Osteoblast (primary cell): ENCODE data around the gene RAVER2. TPM values are rescaled to one million over a fixed set of nuclear protein-coding genes. Genes with fewer than 3 reads are reported as not detected.

Experiments
- DNase-seq: peaks from one replicate; pipeline ENCODE4 v3.0.0; 2011; ENCODE audit warnings: low spot score, mixed read lengths; ENCODE audit not compliant: insufficient read length; ENCODE audit errors: missing footprints
- H2AFZ ChIP-seq: 2 replicates; pipeline ENCODE4 v1.6.0; 2011; ENCODE audit warnings: mild to moderate bottlenecking, low read length
- H3K27ac ChIP-seq: 2 replicates; pipeline ENCODE4 v1.5.1; 2011; ENCODE audit warnings: mild to moderate bottlenecking, low read depth, low read length, moderate library complexity
- H3K27me3 ChIP-seq: 2 replicates; pipeline ENCODE4 v1.6.0; 2012; ENCODE audit warnings: mild to moderate bottlenecking, control low read depth, inconsistent platforms, low read length, moderate library complexity; ENCODE audit not compliant: insufficient read depth
- H3K36me3 ChIP-seq: 2 replicates; pipeline ENCODE4 v1.5.1; 2011; ENCODE audit warnings: mild to moderate bottlenecking, low read length, control low read depth, moderate library complexity; ENCODE audit not compliant: insufficient read depth
- H3K4me1 ChIP-seq: 2 replicates; pipeline ENCODE4 v1.5.1; 2011; ENCODE audit warnings: mild to moderate bottlenecking, low read length, control low read depth, moderate library complexity; ENCODE audit not compliant: insufficient read depth
- H3K4me2 ChIP-seq: 2 replicates; pipeline ENCODE4 v1.6.0; 2011; ENCODE audit warnings: mild to moderate bottlenecking, low read length; ENCODE audit not compliant: insufficient read depth
- H3K4me3 ChIP-seq: fragments of 200-600 bp; sonication (generic); 3 replicates; pipeline ENCODE4 v1.5.1; 2012; ENCODE audit warnings: mild to moderate bottlenecking, low read length, inconsistent platforms; ENCODE audit not compliant: insufficient read depth
- H3K79me2 ChIP-seq: 2 replicates; pipeline ENCODE4 v1.6.0; 2012; ENCODE audit warnings: mild to moderate bottlenecking, low read length, control low read depth, inconsistent platforms; ENCODE audit not compliant: insufficient read depth
- H3K9me3 ChIP-seq: 2 replicates; pipeline ENCODE4 v1.5.1; 2011; ENCODE audit warnings: low read depth, low read length, control low read depth
- H4K20me1 ChIP-seq: 2 replicates; pipeline ENCODE4 v1.6.0; 2012; ENCODE audit warnings: mild to moderate bottlenecking, low read length, control low read depth; ENCODE audit not compliant: insufficient read depth
- total RNA-seq: library from RNA; depleted of rRNA; stranded (reverse); fragments of >200 nt; gene quantifications from 2 replicates; pipeline ENCODE4 v1.2.3, GENCODE V29; 2012
- TF ChIP-seq, protein P1 (sequence below): IDR thresholded peaks from 2 replicates; pipeline ENCODE4 v1.5.1; 2011; ENCODE audit warnings: mild to moderate bottlenecking, low read depth, low read length, moderate library complexity; ENCODE audit errors: extremely low read depth

RAVER2 gene
- total RNA-seq, 1 donor, result 17.4 TPM

DNA sequence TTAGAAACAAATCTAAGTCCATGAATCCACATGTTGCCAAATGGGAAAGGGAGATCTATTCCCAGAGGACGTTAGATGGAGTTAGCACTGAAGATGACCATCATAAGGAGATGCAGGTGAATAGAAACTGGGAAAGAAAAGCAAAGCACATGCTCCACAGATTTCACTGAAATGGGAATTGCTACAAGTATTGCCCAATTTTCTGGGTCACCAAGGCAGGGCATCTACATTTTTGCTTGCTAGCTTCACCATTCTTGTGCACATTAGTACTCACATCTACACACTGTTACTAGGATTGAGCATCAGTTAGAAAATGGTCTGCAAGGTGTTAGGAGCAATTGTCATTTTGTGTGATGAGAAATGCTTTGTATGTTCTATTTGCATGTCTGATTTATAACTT is 122.4 kb downstream of the RAVER2 start:
- no peak for DNase-seq
- Histone ChIP-seq H3K4me2 (no peak overlapping the region), H3K4me1 (no peaks in the 10 kb centered on the region), H2AFZ (no peak overlapping the region), H3K4me3 (no peak overlapping the region), H3K36me3 (peaks cover 43% of the 10 kb centered on the region), H3K27ac (no peak overlapping the region), H3K79me2 (no peaks in the 10 kb centered on the region), H4K20me1 (no peaks in the 10 kb centered on the region), H3K27me3 (no peaks in the 10 kb centered on the region), H3K9me3 (no peaks in the 10 kb centered on the region)
- TF ChIP-seq, protein P1, sequence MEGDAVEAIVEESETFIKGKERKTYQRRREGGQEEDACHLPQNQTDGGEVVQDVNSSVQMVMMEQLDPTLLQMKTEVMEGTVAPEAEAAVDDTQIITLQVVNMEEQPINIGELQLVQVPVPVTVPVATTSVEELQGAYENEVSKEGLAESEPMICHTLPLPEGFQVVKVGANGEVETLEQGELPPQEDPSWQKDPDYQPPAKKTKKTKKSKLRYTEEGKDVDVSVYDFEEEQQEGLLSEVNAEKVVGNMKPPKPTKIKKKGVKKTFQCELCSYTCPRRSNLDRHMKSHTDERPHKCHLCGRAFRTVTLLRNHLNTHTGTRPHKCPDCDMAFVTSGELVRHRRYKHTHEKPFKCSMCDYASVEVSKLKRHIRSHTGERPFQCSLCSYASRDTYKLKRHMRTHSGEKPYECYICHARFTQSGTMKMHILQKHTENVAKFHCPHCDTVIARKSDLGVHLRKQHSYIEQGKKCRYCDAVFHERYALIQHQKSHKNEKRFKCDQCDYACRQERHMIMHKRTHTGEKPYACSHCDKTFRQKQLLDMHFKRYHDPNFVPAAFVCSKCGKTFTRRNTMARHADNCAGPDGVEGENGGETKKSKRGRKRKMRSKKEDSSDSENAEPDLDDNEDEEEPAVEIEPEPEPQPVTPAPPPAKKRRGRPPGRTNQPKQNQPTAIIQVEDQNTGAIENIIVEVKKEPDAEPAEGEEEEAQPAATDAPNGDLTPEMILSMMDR, result no peak

GRCh38 chr1:64871256-64871655 is 126.4 kb downstream of the RAVER2 start:
- Histone ChIP-seq H3K79me2 (no peaks in the 10 kb centered on the region), H3K4me2 (no peak overlapping the region), H3K9me3 (no peaks in the 10 kb centered on the region), H3K36me3 (peaks cover 49% of the 10 kb centered on the region), H3K27ac (no peak overlapping the region), H3K4me1 (no peaks in the 10 kb centered on the region), H3K4me3 (no peak overlapping the region), H2AFZ (no peak overlapping the region), H3K27me3 (no peaks in the 10 kb centered on the region), H4K20me1 (no peaks in the 10 kb centered on the region)
- TF ChIP-seq, protein P1, result no peak
- DNase-seq, result no peak

DNA sequence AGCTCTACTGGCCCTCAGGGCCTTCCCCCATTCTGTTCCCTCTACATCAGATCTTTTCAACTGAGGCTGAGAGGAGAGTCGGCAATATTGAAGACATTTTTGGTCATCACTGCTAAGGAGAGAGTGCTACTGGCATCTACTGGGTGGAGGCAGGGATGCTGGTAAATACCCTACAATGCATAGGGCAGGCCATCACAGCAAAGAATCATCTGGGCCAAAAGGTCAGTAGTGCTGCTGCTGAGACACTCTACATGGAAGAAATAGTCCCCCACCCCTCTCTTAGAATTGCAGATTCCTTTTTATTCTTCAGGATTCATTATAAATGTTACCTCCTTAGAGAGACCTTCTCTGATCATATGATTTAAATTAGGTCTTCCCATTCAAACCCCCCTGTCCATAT is 127.2 kb downstream of the RAVER2 start:
- Histone ChIP-seq H3K27ac (no peak overlapping the region), H3K4me2 (no peak overlapping the region), H3K79me2 (no peaks in the 10 kb centered on the region), H3K27me3 (no peaks in the 10 kb centered on the region), H4K20me1 (no peaks in the 10 kb centered on the region), H3K4me1 (no peaks in the 10 kb centered on the region), H3K36me3 (peaks cover 45% of the 10 kb centered on the region), H3K9me3 (no peaks in the 10 kb centered on the region), H2AFZ (no peak overlapping the region), H3K4me3 (no peak overlapping the region)
- DNase-seq, result no peak
- TF ChIP-seq, protein P1, result no peak

DNA sequence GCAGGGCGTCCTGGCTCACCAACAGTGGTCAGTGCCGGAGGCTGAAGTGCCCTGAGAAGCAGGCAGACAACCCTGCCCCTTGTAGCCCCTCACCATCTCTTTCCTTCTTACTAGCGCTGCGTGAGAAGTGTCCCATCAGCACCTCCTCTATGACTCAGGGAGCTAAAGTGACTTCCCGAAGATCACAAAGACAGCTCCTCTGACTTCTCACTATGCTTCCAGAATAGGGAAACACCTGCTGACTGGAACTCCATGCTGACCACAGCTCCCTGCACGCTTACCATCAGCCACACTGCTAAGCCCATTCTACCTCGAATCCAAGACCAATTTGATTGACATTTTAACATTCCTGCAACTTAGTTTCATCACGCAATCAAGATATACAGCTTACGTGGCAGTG is 128.7 kb downstream of the RAVER2 start:
- no peak for DNase-seq
- Histone ChIP-seq H4K20me1 (no peaks in the 10 kb centered on the region), H3K4me2 (no peak overlapping the region), H3K4me1 (no peaks in the 10 kb centered on the region), H3K9me3 (no peaks in the 10 kb centered on the region), H3K79me2 (no peaks in the 10 kb centered on the region), H3K27ac (no peak overlapping the region), H2AFZ (no peak overlapping the region), H3K36me3 (peaks cover 51% of the 10 kb centered on the region), H3K4me3 (no peak overlapping the region), H3K27me3 (no peaks in the 10 kb centered on the region)
- TF ChIP-seq, protein P1, result no peak
